Measurements from ENCODE around the gene POT1. TPM values are rescaled to one million over a fixed set of nuclear protein-coding genes. Genes with fewer than 3 reads are reported as not detected.

POT1 gene
- total RNA-seq, 1 experiment from 2014 or later = 20.2 TPM

DNA sequence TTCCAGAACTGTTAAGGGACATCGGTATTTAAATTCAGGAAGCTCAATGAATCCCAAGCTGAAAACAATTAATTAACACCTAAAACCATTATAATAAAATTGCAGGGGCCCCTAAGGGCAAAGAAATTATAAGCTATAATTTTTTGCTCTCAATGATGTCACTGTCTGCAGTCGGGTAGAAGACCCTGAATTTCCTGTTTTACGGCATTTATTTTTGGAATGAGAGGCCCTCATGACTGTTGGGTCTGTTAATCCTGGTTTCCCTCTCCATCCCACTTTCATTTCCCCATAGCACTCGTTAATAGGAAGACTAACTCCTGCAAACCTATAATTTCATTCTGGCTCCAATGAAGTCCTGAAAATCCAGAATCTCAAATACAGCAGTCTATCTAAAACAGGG, 138.2 kb downstream of the POT1 start (continued):
- TF ChIP-seq ZNF416 (CRISPR knock-in tag; IDR thresholded peaks at IDR 0.05) (no peak), EMX1 (CRISPR knock-in tag; IDR thresholded peaks at IDR 0.05) (no peak), ELF4 (CRISPR knock-in tag; IDR thresholded peaks at IDR 0.05; ENCODE audit: low read depth) (no peak), TCF7 (CRISPR knock-in tag; IDR thresholded peaks at IDR 0.05; ENCODE audit: low read depth) (no peak), JUN (CRISPR knock-in tag; IDR thresholded peaks at IDR 0.05) (no peak), NFYB (CRISPR knock-in tag; conservative IDR thresholded peaks at IDR 0.05; ENCODE audit: low read depth) (no peak), GRHL2 (CRISPR knock-in tag; IDR thresholded peaks at IDR 0.05; ENCODE audit: insufficient replicate concordance, severe bottlenecking) (no peak), ZBTB21 (CRISPR knock-in tag; IDR thresholded peaks at IDR 0.05; ENCODE audit: borderline replicate concordance) (no peak)
- TF ChIP-seq, protein P1, sequence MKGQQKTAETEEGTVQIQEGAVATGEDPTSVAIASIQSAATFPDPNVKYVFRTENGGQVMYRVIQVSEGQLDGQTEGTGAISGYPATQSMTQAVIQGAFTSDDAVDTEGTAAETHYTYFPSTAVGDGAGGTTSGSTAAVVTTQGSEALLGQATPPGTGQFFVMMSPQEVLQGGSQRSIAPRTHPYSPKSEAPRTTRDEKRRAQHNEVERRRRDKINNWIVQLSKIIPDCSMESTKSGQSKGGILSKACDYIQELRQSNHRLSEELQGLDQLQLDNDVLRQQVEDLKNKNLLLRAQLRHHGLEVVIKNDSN (CRISPR knock-in tag; IDR thresholded peaks at IDR 0.05) = no peak
- TF ChIP-seq, protein P2, sequence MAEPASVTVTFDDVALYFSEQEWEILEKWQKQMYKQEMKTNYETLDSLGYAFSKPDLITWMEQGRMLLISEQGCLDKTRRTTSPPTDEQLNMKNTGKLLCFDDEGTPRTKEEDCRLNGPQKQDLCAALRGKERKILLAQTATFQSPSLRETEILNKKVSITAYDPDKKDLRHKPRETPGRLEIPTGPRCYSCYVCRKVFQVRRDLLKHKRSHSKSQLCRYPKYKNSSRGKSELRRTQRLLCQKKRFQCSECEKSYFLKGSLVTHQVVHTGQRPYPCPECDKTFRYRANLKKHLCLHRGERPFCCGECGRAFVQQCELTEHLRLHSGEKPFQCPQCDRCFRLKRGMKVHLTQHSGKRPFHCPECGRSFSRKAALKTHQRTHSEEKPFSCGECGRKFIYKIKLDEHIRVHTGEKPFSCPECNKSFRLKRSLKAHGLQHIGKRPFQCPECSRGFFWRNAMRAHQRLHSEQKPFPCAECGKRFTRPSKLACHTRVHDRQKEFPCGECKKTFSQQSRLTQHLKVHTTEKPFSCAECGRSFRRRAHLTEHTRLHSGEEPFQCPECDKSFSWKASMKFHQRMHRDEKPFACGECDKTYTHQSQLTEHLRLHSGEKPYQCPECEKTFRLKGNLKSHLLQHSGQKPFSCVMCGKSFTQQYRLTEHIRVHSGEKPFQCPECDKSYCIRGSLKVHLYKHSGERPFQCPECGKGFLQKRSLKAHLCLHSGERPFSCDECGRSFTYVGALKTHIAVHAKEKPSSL (CRISPR knock-in tag; conservative IDR thresholded peaks at IDR 0.05) = no peak
- TF ChIP-seq, protein P3, sequence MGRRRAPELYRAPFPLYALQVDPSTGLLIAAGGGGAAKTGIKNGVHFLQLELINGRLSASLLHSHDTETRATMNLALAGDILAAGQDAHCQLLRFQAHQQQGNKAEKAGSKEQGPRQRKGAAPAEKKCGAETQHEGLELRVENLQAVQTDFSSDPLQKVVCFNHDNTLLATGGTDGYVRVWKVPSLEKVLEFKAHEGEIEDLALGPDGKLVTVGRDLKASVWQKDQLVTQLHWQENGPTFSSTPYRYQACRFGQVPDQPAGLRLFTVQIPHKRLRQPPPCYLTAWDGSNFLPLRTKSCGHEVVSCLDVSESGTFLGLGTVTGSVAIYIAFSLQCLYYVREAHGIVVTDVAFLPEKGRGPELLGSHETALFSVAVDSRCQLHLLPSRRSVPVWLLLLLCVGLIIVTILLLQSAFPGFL (CRISPR knock-in tag; IDR thresholded peaks at IDR 0.05; ENCODE audit: borderline replicate concordance) = no peak
- TF ChIP-seq, protein P4, sequence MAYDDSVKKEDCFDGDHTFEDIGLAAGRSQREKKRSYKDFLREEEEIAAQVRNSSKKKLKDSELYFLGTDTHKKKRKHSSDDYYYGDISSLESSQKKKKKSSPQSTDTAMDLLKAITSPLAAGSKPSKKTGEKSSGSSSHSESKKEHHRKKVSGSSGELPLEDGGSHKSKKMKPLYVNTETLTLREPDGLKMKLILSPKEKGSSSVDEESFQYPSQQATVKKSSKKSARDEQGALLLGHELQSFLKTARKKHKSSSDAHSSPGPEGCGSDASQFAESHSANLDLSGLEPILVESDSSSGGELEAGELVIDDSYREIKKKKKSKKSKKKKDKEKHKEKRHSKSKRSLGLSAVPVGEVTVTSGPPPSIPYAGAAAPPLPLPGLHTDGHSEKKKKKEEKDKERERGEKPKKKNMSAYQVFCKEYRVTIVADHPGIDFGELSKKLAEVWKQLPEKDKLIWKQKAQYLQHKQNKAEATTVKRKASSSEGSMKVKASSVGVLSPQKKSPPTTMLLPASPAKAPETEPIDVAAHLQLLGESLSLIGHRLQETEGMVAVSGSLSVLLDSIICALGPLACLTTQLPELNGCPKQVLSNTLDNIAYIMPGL (CRISPR knock-in tag; IDR thresholded peaks at IDR 0.05) = no peak
- TF ChIP-seq, protein P5, sequence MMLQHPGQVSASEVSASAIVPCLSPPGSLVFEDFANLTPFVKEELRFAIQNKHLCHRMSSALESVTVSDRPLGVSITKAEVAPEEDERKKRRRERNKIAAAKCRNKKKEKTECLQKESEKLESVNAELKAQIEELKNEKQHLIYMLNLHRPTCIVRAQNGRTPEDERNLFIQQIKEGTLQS (CRISPR knock-in tag; conservative IDR thresholded peaks at IDR 0.05) = no peak
- TF ChIP-seq, protein P6, sequence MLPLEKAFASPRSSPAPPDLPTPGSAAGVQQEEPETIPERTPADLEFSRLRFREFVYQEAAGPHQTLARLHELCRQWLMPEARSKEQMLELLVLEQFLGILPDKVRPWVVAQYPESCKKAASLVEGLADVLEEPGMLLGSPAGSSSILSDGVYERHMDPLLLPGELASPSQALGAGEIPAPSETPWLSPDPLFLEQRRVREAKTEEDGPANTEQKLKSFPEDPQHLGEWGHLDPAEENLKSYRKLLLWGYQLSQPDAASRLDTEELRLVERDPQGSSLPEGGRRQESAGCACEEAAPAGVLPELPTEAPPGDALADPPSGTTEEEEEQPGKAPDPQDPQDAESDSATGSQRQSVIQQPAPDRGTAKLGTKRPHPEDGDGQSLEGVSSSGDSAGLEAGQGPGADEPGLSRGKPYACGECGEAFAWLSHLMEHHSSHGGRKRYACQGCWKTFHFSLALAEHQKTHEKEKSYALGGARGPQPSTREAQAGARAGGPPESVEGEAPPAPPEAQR (CRISPR knock-in tag; IDR thresholded peaks at IDR 0.05) = no peak
- TF ChIP-seq, protein P7, sequence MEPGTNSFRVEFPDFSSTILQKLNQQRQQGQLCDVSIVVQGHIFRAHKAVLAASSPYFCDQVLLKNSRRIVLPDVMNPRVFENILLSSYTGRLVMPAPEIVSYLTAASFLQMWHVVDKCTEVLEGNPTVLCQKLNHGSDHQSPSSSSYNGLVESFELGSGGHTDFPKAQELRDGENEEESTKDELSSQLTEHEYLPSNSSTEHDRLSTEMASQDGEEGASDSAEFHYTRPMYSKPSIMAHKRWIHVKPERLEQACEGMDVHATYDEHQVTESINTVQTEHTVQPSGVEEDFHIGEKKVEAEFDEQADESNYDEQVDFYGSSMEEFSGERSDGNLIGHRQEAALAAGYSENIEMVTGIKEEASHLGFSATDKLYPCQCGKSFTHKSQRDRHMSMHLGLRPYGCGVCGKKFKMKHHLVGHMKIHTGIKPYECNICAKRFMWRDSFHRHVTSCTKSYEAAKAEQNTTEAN (CRISPR knock-in tag; IDR thresholded peaks at IDR 0.05) = no peak

DNA sequence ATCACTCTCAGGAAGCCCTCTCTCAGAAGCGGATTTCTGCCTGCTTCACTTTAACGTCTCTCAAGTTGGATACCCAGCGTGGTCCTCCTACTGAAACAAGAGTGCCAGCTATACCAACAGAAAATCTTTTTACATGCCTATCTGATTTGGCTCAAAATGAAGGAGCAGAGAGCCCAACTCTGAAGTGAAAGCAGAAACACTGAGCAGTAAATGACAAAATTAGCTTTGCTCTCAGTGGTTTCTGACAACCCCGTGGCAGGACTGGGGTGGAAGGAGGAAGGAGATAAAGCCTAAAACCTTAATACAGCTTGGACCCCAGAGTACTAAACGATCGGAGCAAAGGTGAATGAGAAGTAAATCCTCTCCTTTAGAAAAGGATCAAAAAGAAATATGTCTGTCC, 139.0 kb downstream of the POT1 start:
- H3K4me1 Mint-ChIP-seq = peaks cover 13% of the 10 kb centered on the region
- CTCF ChIA-PET = no interaction called here
- H3K27me3 Mint-ChIP-seq (ENCODE audit: low read depth) = no peaks in the 10 kb centered on the region
- no peak overlapping the region for H3K4me3 Mint-ChIP-seq
- POLR2A ChIA-PET = no interaction called here
- ATAC-seq (no peak), DNase-seq (ENCODE audit: low spot score) (no peak)
- H3K9me3 Mint-ChIP-seq = peaks cover 2% of the 10 kb centered on the region; the same call in 1 of the 2 replicates
- H3K27ac Mint-ChIP-seq = no peak overlapping the region
- H3K36me3 Mint-ChIP-seq = no peaks in the 10 kb centered on the region
- TF ChIP-seq ESRRA (CRISPR knock-in tag; IDR thresholded peaks at IDR 0.05; ENCODE audit: borderline replicate concordance) (no peak), GTF2I (CRISPR knock-in tag; conservative IDR thresholded peaks at IDR 0.05) (no peak), CREM (CRISPR knock-in tag; IDR thresholded peaks at IDR 0.05) (no peak), ZNF423 (CRISPR knock-in tag; IDR thresholded peaks at IDR 0.05) (no peak), ZNF138 (CRISPR knock-in tag; conservative IDR thresholded peaks at IDR 0.05) (no peak), SMAD4 (CRISPR knock-in tag; IDR thresholded peaks at IDR 0.05) (no peak), MYBL2 (CRISPR knock-in tag; IDR thresholded peaks at IDR 0.05) (no peak)
- TF ChIP-seq, protein P8, sequence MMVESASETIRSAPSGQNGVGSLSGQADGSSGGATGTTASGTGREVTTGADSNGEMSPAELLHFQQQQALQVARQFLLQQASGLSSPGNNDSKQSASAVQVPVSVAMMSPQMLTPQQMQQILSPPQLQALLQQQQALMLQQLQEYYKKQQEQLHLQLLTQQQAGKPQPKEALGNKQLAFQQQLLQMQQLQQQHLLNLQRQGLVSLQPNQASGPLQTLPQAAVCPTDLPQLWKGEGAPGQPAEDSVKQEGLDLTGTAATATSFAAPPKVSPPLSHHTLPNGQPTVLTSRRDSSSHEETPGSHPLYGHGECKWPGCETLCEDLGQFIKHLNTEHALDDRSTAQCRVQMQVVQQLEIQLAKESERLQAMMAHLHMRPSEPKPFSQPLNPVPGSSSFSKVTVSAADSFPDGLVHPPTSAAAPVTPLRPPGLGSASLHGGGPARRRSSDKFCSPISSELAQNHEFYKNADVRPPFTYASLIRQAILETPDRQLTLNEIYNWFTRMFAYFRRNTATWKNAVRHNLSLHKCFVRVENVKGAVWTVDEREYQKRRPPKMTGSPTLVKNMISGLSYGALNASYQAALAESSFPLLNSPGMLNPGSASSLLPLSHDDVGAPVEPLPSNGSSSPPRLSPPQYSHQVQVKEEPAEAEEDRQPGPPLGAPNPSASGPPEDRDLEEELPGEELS (CRISPR knock-in tag; IDR thresholded peaks at IDR 0.05) = no peak
- TF ChIP-seq, protein P9, sequence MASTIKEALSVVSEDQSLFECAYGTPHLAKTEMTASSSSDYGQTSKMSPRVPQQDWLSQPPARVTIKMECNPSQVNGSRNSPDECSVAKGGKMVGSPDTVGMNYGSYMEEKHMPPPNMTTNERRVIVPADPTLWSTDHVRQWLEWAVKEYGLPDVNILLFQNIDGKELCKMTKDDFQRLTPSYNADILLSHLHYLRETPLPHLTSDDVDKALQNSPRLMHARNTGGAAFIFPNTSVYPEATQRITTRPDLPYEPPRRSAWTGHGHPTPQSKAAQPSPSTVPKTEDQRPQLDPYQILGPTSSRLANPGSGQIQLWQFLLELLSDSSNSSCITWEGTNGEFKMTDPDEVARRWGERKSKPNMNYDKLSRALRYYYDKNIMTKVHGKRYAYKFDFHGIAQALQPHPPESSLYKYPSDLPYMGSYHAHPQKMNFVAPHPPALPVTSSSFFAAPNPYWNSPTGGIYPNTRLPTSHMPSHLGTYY (CRISPR knock-in tag; IDR thresholded peaks at IDR 0.05) = no peak
- TF ChIP-seq, protein P3 (CRISPR knock-in tag; IDR thresholded peaks at IDR 0.05; ENCODE audit: borderline replicate concordance) = no peak

All from WTC11 (cell line).